HFFc6 (cell line): Measurements from ENCODE around the gene GORAB. TPM values are rescaled to one million over a fixed set of nuclear protein-coding genes. Genes with fewer than 3 reads are reported as not detected.

Experiments used
- DNase-seq: peaks from one replicate; pipeline ENCODE4 v3.0.0-alpha.2; 2018
- H3K27ac Mint-ChIP-seq: 2 replicates; pipeline ENCODE4 v1.8.0; 2020; ENCODE audit warnings: mild to moderate bottlenecking, mixed read lengths
- H3K27me3 Mint-ChIP-seq: 2 replicates; pipeline ENCODE4 v1.8.0; 2021; ENCODE audit warnings: mild to moderate bottlenecking, moderate library complexity, mixed read lengths; ENCODE audit not compliant: insufficient read depth
- H3K36me3 Mint-ChIP-seq: 2 replicates; pipeline ENCODE4 v1.8.0; 2021; ENCODE audit warnings: low read depth, mixed read lengths
- H3K4me1 Mint-ChIP-seq: 2 replicates; pipeline ENCODE4 v1.8.0; 2020; ENCODE audit warnings: low read depth, mixed read lengths
- H3K4me3 Mint-ChIP-seq: 2 replicates; pipeline ENCODE4 v1.8.0; 2020; ENCODE audit warnings: mild to moderate bottlenecking, moderate library complexity, mixed read lengths
- H3K9me3 Mint-ChIP-seq: 2 replicates; pipeline ENCODE4 v1.8.0; 2020; ENCODE audit warnings: mild to moderate bottlenecking, mixed read lengths
- CTCF ChIP-seq: fragments of 200-600 bp; sonication (generic); IDR thresholded peaks from 2 replicates; pipeline ENCODE4 v1.5.0; 2021; ENCODE audit warnings: antibody characterized with exemption, mild to moderate bottlenecking
- total RNA-seq, 6 experiments: library from RNA; stranded (reverse); fragmentation: NEBNext Ultra II Directional; extraction: Animal tissue kit (Norgen Biotek cat#: 25700); gene quantifications; 2 replicates in 1 of 6; 3 replicates in 5 of 6; pipeline ENCODE4 v1.2.3, GENCODE V29; 2021

The GORAB gene
- total RNA-seq, 6 experiments from 2014 or later = 13.7 to 18.5 (median 16.3) TPM

GRCh38 chr1:170592591-170593111 lies 60.7 kb downstream of the GORAB start:
- peaks cover 7% of the 10 kb centered on the region for H3K9me3 Mint-ChIP-seq
- peak overlapping the region; percentile 59; the same call in 1 of the 2 replicates for H3K27ac Mint-ChIP-seq
- peak overlapping the region; percentile 79 for H3K4me3 Mint-ChIP-seq
- no peak for TF ChIP-seq CTCF
- peaks cover 2% of the 10 kb centered on the region; the same call in 1 of the 2 replicates for H3K27me3 Mint-ChIP-seq
- H3K36me3 Mint-ChIP-seq = peaks cover 14% of the 10 kb centered on the region
- peaks cover 43% of the 10 kb centered on the region for H3K4me1 Mint-ChIP-seq
- peak; percentile 52 for DNase-seq

DNA sequence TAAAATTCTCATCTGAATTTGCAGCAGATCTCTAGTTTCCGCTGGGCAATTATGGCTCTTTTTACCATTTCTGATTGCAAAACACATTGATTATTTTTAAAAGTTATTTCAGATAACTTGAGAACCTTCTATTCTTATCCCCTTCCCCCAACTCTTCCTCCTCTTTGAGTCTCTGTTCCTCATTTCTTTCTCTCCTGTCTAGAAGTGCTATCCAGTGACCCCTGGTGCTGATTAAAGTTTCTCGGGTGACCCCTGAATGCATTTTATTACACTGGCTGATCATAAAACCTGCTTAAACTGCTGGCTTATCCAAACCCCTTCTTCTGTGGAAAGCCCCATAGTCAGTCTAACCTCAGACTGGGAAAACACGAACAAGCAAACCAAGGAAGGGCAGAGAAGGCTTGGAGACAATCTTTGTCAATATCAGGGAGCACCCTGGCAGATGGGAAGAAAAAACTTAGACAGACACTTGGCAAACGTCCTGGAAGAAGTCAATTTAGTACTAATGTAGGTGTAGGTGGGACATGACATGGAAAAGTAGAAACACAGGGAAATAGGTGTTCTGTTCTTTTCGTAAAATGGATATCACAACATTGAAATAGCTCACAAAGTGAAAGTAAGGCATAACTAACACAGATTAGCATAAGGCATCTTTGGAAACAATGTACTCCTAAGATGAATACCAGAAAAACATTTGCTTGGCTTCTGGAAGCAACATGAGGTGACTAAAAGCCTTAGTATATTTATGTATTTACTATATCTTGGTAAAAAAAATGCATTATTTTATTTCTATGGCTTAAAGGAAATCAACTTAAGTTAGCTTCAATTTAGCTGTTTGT lies 61.4 kb downstream of the GORAB start:
- DNase-seq = no peak
- Mint-ChIP-seq H3K36me3 (peaks cover 17% of the 10 kb centered on the region), H3K4me3 (peak overlapping the region; percentile 79), H3K4me1 (peaks cover 36% of the 10 kb centered on the region), H3K27ac (peak overlapping the region; percentile 59; the same call in 1 of the 2 replicates), H3K9me3 (peaks cover 7% of the 10 kb centered on the region), H3K27me3 (peaks cover 2% of the 10 kb centered on the region; the same call in 1 of the 2 replicates)
- TF ChIP-seq CTCF = no peak

DNA sequence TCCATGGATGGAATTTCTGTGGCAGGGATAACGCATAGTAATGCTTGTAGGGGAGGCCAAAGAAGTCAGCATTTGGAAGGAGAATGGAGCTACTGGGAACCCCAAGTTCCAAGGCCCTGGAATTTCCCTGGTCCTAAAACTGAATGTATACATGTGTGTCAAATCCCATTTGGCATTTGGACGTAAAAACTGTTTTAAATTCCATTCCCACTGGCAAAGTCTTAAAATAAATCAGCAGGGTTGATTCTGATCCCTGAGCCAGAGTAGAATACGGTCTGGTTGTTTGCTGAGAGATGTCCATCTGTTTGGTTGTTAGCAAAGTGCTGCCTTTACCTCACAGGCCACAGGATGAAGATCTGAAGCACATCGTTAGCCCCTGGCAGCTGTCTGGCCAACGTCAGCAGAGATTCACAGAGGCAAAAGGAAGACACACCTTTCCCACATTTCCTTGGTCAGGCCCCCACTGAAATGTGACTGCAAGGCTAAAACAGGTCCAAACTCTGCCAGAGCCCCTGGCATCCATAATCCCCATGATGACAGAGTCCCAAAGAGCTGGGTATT lies 62.2 kb downstream of the GORAB start:
- DNase-seq = no peak
- H3K9me3 Mint-ChIP-seq = peaks cover 7% of the 10 kb centered on the region
- peaks cover 19% of the 10 kb centered on the region for H3K36me3 Mint-ChIP-seq
- H3K4me3 Mint-ChIP-seq = no peak overlapping the region; the same call in 1 of the 2 replicates
- peaks cover 30% of the 10 kb centered on the region for H3K4me1 Mint-ChIP-seq
- TF ChIP-seq CTCF = no peak
- H3K27me3 Mint-ChIP-seq = peaks cover 2% of the 10 kb centered on the region; the same call in 1 of the 2 replicates
- no peak overlapping the region for H3K27ac Mint-ChIP-seq

- Mint-ChIP-seq H3K27me3 (peaks cover 2% of the 10 kb centered on the region; the same call in 1 of the 2 replicates), H3K4me3 (no peak overlapping the region)
- no peak for DNase-seq
Measured at GRCh38 chr1:170596701-170597100, 64.7 kb downstream of the GORAB start.

DNA sequence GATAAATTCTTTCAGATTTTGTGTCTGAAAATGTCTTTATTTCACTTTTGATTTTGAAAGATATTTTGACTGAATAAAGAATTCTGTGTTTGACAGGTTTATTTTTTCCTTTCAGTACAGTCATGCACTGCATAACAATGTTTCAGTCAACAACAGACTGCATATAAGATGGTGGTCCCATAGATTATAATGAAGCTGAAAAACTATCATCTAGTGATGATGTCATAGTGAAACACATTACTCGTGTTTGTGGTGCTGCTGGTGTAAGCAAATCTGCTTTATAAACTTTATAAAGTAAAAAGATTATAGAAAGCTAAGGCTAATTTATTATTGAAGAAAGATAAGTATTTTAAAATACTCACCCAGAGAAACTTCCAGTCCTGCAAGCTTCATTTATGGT lies 66.7 kb downstream of the GORAB start:
- H3K27ac Mint-ChIP-seq = no peak overlapping the region
- no peak for TF ChIP-seq CTCF
- peaks cover 6% of the 10 kb centered on the region for H3K4me1 Mint-ChIP-seq
- no peaks in the 10 kb centered on the region for H3K27me3 Mint-ChIP-seq
- no peak overlapping the region for H3K4me3 Mint-ChIP-seq
- peaks cover 32% of the 10 kb centered on the region for H3K36me3 Mint-ChIP-seq
- peaks cover 33% of the 10 kb centered on the region for H3K9me3 Mint-ChIP-seq
- DNase-seq = no peak

More at GRCh38 chr1:170596701-170597100, 64.7 kb downstream of the GORAB start:
- H3K27ac Mint-ChIP-seq = no peak overlapping the region
- peaks cover 16% of the 10 kb centered on the region for H3K9me3 Mint-ChIP-seq
- TF ChIP-seq CTCF = no peak
- peaks cover 25% of the 10 kb centered on the region for H3K4me1 Mint-ChIP-seq
- peaks cover 19% of the 10 kb centered on the region for H3K36me3 Mint-ChIP-seq
